Kidney epithelial cell (primary cell): Measurements from ENCODE around the gene UNC5C. TPM values are rescaled to one million over a fixed set of nuclear protein-coding genes. Genes with fewer than 3 reads are reported as not detected.

ENCODE experiments used
- DNase-seq: peaks from one replicate; pipeline ENCODE4 v3.0.0-alpha.2; 2010; ENCODE audit warnings: low read depth
- H3K27me3 ChIP-seq: 2 replicates; pipeline ENCODE4 v1.6.0; 2011; ENCODE audit warnings: low read length; ENCODE audit not compliant: control insufficient read depth, insufficient read depth
- H3K36me3 ChIP-seq: 2 replicates; pipeline ENCODE4 v1.5.1; 2011; ENCODE audit warnings: low read length; ENCODE audit not compliant: control insufficient read depth, insufficient read depth
- H3K4me3 ChIP-seq: 2 replicates; pipeline ENCODE4 v1.5.1; 2011; ENCODE audit warnings: low read depth, mild to moderate bottlenecking, control low read depth, low read length
- CTCF ChIP-seq: IDR thresholded peaks from 2 replicates; pipeline ENCODE4 v1.5.1; 2011; ENCODE audit warnings: mild to moderate bottlenecking, moderate library complexity, low read length, control low read depth, inconsistent platforms; ENCODE audit not compliant: insufficient read depth, poor library complexity, severe bottlenecking
- total RNA-seq: library from RNA; depleted of rRNA; stranded (reverse); fragments of >200 nt; gene quantifications from 2 replicates; pipeline ENCODE4 v1.2.3, GENCODE V29; 2015

UNC5C gene
- total RNA-seq, 1 donor from 2014 or later: 2.8 TPM

DNA sequence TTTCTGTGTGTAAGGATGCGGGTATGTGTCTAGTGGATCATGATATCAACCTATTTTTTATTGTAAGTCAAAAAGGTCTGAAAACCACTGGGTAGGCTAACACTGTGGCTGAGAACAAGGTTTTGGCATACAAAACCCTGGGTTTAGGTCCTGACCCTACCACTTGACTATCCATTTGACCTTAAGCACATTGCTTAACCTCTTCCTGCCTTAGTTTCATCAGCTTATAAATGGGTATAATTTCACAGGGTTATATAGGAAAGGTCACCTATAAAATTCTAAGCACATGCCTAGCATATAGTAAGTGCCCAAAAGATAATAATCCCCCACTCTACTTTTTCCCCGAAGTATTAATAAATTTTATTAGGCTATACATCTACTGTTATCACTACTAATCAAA is 263.0 kb downstream of the UNC5C start:
- no peak for TF ChIP-seq CTCF
- no peaks in the 10 kb centered on the region for H3K27me3 ChIP-seq
- no peak overlapping the region for H3K4me3 ChIP-seq
- H3K36me3 ChIP-seq: no peaks in the 10 kb centered on the region
- DNase-seq: no peak

DNA sequence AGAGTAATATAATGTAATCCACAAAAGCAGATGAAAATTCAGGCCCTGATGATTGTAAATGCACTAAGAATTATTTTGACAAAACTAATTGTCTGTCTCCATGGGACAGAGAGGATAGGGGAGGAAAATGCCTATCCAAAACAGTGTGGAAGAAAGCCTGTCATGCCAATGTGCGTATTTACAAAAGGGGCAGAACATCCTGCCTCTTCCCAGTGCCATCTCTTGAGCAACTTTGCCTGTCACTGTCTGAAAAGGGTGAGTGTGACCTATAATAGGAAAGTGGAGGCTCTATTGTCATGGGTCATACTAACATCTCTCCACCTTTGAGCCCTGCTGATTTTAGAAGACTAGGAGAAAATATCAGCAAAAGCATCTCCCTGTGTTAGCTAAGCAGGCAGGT is 264.1 kb downstream of the UNC5C start:
- TF ChIP-seq CTCF: no peak
- H3K36me3 ChIP-seq: no peaks in the 10 kb centered on the region
- DNase-seq: no peak
- H3K4me3 ChIP-seq: no peak overlapping the region
- no peaks in the 10 kb centered on the region for H3K27me3 ChIP-seq

DNA sequence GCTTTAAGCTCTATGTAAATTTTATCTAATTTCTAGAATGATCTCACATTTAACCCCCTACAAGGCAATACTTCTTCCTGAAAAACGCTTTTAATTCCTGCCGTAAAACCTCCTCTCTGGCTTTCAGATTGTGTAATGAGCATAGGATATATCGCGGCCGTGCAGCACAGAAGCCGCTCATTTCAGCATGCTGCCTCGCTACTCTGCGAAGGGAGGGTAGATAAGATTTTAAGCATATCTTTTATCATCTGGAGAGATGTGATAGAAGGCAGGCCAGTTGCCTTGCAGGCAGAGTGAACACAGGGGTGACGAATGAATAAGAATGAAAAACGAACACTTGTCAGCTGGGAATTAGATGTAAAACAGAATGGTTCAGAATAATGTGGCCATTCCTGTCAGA is 265.5 kb downstream of the UNC5C start:
- H3K36me3 ChIP-seq: no peaks in the 10 kb centered on the region
- H3K4me3 ChIP-seq: no peak overlapping the region
- no peak for TF ChIP-seq CTCF
- H3K27me3 ChIP-seq: no peaks in the 10 kb centered on the region
- DNase-seq: no peak

GRCh38 chr4:95272797-95273196 is 276.0 kb downstream of the UNC5C start:
- no peaks in the 10 kb centered on the region for H3K27me3 ChIP-seq
- TF ChIP-seq CTCF: no peak
- DNase-seq: no peak
- no peak overlapping the region for H3K4me3 ChIP-seq
- no peaks in the 10 kb centered on the region for H3K36me3 ChIP-seq

DNA sequence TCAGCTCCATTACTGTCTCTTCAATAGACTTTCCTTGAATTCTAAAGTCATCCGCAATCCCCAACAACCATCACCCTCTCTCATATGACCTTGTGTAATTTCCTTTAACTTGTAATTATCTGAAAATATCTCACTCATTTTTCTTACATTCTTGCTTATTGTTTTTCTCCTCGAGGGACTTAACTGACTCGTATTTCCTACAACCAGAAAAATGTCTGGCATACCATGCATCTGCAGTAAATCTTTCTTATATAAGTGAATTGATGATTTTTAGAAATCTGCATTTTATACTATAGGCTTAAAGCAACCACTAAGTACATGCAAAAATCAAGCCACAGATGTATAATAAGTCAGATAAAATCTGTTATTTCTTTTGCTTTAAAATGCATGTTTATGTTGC is 276.7 kb downstream of the UNC5C start:
- no peak for DNase-seq
- Histone ChIP-seq H3K27me3 (no peaks in the 10 kb centered on the region), H3K4me3 (no peak overlapping the region), H3K36me3 (no peaks in the 10 kb centered on the region)
- TF ChIP-seq CTCF: no peak

DNA sequence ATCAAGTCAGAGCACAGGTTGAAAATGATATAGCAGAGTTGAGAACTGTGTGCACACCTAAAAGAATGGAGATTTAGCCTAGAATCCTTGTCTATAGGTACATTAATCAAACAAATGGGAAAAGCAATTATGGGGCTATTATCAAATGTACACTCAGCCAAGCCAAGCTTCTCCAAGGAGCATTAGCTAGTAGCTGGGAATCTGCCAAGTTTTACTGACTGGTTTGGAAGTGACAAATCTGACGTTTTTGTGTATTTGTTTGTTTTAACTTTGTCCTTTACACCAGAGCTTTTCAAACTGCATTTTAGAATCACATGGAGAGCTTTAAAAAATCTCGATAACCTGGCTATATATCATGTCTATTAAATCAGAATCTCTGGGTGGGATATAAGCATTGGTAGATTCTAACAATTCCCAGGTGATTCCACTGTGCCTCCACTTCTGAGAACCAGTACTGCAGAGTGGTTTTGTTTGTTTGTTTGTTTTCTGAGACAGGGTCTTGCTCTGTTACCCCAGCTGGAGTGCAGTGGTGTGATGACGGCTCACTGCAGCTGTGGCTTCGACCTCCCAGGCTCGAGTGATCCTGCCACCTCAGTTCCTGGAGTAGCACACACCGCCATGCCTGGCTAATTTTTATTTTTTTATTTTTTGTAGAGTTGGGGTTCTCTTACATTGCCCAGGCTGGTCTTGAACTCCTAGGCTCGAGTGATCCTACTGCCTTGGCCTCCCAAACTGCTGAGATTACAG is 279.8 kb downstream of the UNC5C start:
- H3K4me3 ChIP-seq: no peak overlapping the region
- H3K36me3 ChIP-seq: no peaks in the 10 kb centered on the region
- DNase-seq: no peak
- no peaks in the 10 kb centered on the region for H3K27me3 ChIP-seq
- no peak for TF ChIP-seq CTCF
